BLaER1 (cell line): ENCODE data around the gene PRXL2A.
A peak's percentile ranks its signal among the peaks of the same experiment; 100 is the strongest.

Source experiments
- H3K27ac ChIP-seq: shearing (Covaris generic); formaldehyde crosslinking; 2 replicates; pipeline ENCODE4 v1.8.1; 2022
- H3K27me3 ChIP-seq: shearing (Covaris generic); formaldehyde crosslinking; 2 replicates; pipeline ENCODE4 v1.8.1; 2022
- H3K36me3 ChIP-seq: shearing (Covaris generic); formaldehyde crosslinking; 2 replicates; pipeline ENCODE4 v1.8.1; 2022
- H3K4me1 ChIP-seq: shearing (Covaris generic); formaldehyde crosslinking; 2 replicates; pipeline ENCODE4 v1.8.1; 2022
- H3K4me2 ChIP-seq: shearing (Covaris generic); formaldehyde crosslinking; 2 replicates; pipeline ENCODE4 v1.8.1; 2022
- H3K4me3 ChIP-seq: shearing (Covaris generic); formaldehyde crosslinking; 2 replicates; pipeline ENCODE4 v1.8.1; 2022
- H3K9ac ChIP-seq: shearing (Covaris generic); formaldehyde crosslinking; 2 replicates; pipeline ENCODE4 v1.8.1; 2022
- H3K9me3 ChIP-seq: shearing (Covaris generic); formaldehyde crosslinking; 2 replicates; pipeline ENCODE4 v1.8.1; 2022
- H4K20me1 ChIP-seq: shearing (Covaris generic); formaldehyde crosslinking; 2 replicates; pipeline ENCODE4 v1.8.1; 2022
- Cebpa-rat ChIP-seq: shearing (Covaris generic); IDR thresholded peaks from 2 replicates; pipeline ENCODE4 v1.8.1; 2022

The PRXL2A gene

DNA sequence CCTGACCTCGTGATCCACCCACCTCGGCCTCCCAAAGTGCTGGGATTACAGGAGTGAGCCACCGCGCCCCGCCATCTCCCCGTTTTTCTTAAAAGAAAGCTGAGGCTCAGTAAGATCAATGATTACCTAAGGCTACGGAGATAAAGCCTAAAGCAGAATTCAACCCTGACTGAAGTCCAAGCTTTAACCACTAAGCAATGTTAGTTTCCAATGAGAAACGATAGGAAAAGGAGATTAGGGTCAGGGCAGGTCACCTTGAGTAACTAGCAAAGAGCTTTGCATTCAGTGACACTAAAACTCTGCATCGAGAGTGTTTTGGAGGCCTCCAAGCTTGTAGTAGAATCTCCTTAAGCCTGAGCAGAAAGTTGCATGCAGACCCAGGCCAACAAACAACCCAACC, 17.6 kb upstream of the PRXL2A start:
- no peak overlapping the region for H3K4me3 ChIP-seq
- H3K36me3 ChIP-seq, result no peaks in the 10 kb centered on the region
- H3K27ac ChIP-seq, result no peak overlapping the region
- H3K4me1 ChIP-seq, result peaks cover 10% of the 10 kb centered on the region
- H3K27me3 ChIP-seq, result no peaks in the 10 kb centered on the region
- no peak overlapping the region for H3K9ac ChIP-seq
- H3K4me2 ChIP-seq, result no peak overlapping the region
- no peaks in the 10 kb centered on the region for H4K20me1 ChIP-seq
- TF ChIP-seq Cebpa-rat, result no peak
- no peaks in the 10 kb centered on the region for H3K9me3 ChIP-seq

DNA sequence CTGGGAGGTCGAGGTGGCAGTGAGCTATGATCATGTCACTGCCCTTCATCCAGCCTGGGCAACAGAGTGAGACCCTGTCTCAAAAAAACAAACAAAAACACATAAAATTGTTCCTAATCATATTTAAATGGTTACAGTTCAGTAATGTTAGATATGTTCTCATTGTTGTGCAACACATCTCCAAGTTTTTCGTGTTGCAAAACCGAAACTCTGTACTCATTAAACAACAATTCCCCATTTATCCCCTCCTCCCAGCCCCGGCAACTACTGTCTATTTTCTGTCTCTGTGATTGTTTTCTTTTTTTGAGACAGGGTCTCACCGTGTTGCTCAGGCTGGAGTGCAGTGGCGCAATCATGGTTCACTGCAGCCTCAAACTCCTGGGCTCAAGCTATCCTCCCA, 16.1 kb upstream of the PRXL2A start:
- Histone ChIP-seq H3K9ac (no peak overlapping the region), H3K27me3 (no peaks in the 10 kb centered on the region), H3K36me3 (no peaks in the 10 kb centered on the region), H4K20me1 (no peaks in the 10 kb centered on the region), H3K27ac (no peak overlapping the region), H3K4me1 (peaks cover 10% of the 10 kb centered on the region), H3K9me3 (no peaks in the 10 kb centered on the region), H3K4me3 (no peak overlapping the region), H3K4me2 (no peak overlapping the region)
- TF ChIP-seq Cebpa-rat, result no peak

- Histone ChIP-seq H3K4me3 (no peak overlapping the region), H3K4me2 (no peak overlapping the region), H3K27ac (no peak overlapping the region), H3K9ac (no peak overlapping the region), H3K9me3 (no peaks in the 10 kb centered on the region), H3K27me3 (no peaks in the 10 kb centered on the region), H4K20me1 (no peaks in the 10 kb centered on the region), H3K4me1 (no peaks in the 10 kb centered on the region), H3K36me3 (no peaks in the 10 kb centered on the region)
- no peak for TF ChIP-seq Cebpa-rat
These were observed 13.9 kb upstream of the PRXL2A start for GRCh38 chr10:80394358-80394916.

DNA sequence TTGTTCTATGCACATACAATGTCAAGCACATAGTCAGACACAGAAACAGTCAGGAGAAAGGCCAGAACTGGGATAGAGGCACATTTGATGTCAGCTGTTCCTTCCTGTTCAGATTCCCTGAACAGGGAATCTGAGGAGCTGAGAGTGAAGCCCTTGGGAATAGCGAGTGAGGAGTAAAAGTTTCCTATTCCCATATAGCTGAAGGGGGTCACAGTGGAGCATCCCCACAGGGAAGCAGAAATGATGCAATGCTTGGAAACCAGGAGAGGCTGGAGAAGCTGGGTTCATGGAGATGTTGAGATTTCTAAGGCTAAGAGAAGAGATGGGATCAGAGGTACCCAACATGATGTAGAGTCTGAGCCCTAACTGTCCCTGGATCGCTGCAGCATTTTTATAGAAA, 11.3 kb upstream of the PRXL2A start:
- Histone ChIP-seq H4K20me1 (no peaks in the 10 kb centered on the region), H3K9me3 (no peaks in the 10 kb centered on the region), H3K27me3 (no peaks in the 10 kb centered on the region), H3K36me3 (no peaks in the 10 kb centered on the region), H3K4me3 (no peak overlapping the region), H3K9ac (no peak overlapping the region), H3K4me2 (no peak overlapping the region), H3K4me1 (no peaks in the 10 kb centered on the region), H3K27ac (no peak overlapping the region)
- no peak for TF ChIP-seq Cebpa-rat

- Histone ChIP-seq H3K27ac (no peak overlapping the region), H3K4me3 (no peak overlapping the region), H3K36me3 (no peaks in the 10 kb centered on the region), H4K20me1 (no peaks in the 10 kb centered on the region), H3K9me3 (no peaks in the 10 kb centered on the region), H3K4me2 (no peak overlapping the region), H3K9ac (no peak overlapping the region), H3K27me3 (no peaks in the 10 kb centered on the region), H3K4me1 (no peaks in the 10 kb centered on the region)
- TF ChIP-seq Cebpa-rat, result no peak
These were observed 8.1 kb upstream of the PRXL2A start for GRCh38 chr10:80400136-80400804.

- Histone ChIP-seq H4K20me1 (0 out of 2 replicates have a peak, but pooled peaks cover 6% of the 10 kb centered on the region), H3K4me1 (peaks cover 32% of the 10 kb centered on the region), H3K9me3 (no peaks in the 10 kb centered on the region), H3K4me3 (no peak overlapping the region), H3K4me2 (no peak overlapping the region), H3K27me3 (no peaks in the 10 kb centered on the region), H3K36me3 (no peaks in the 10 kb centered on the region), H3K9ac (no peak overlapping the region), H3K27ac (no peak overlapping the region)
- no peak for TF ChIP-seq Cebpa-rat
These were observed 3.3 kb upstream of the PRXL2A start for GRCh38 chr10:80405035-80405434.

- no peaks in the 10 kb centered on the region for H3K9me3 ChIP-seq
- no peak overlapping the region for H3K9ac ChIP-seq
- H3K4me1 ChIP-seq, result peaks cover 38% of the 10 kb centered on the region
- no peak overlapping the region for H3K4me3 ChIP-seq
- H3K36me3 ChIP-seq, result peaks cover 3% of the 10 kb centered on the region
- peaks cover 12% of the 10 kb centered on the region; the same call in 1 of the 2 replicates for H4K20me1 ChIP-seq
- H3K27ac ChIP-seq, result no peak overlapping the region
- H3K27me3 ChIP-seq, result no peaks in the 10 kb centered on the region
- H3K4me2 ChIP-seq, result no peak overlapping the region
- no peak for TF ChIP-seq Cebpa-rat
These were observed 2.7 kb upstream of the PRXL2A start for GRCh38 chr10:80405626-80406025.

DNA sequence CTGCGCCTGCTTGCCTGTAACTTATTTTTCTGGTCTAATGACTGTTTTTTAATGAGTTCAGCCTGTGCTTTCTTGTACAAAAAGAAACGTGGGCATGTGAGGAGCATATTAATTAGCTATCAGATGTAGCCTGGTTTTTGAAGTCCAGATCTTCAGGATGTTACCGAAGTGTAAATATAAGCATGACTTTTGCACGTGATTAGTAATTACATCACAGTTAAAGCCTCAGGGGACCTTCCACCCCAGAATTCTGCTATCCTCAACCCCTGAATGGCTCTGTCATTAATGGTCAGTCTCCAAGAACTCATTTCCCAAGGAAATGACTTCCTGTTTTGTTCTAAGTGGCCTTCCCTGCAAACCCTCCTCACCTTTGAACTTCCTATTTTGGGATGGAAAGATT, 2.1 kb upstream of the PRXL2A start:
- H3K36me3 ChIP-seq, result peaks cover 9% of the 10 kb centered on the region
- H3K9ac ChIP-seq, result no peak overlapping the region
- H3K9me3 ChIP-seq, result no peaks in the 10 kb centered on the region
- H3K4me2 ChIP-seq, result no peak overlapping the region
- no peak overlapping the region for H3K4me3 ChIP-seq
- peaks cover 43% of the 10 kb centered on the region for H3K4me1 ChIP-seq
- H3K27me3 ChIP-seq, result no peaks in the 10 kb centered on the region
- H3K27ac ChIP-seq, result no peak overlapping the region
- TF ChIP-seq Cebpa-rat, result no peak
- peaks cover 18% of the 10 kb centered on the region; the same call in 1 of the 2 replicates for H4K20me1 ChIP-seq

- H3K9me3 ChIP-seq, result no peaks in the 10 kb centered on the region
- H3K4me1 ChIP-seq, result peaks cover 60% of the 10 kb centered on the region
- TF ChIP-seq Cebpa-rat, result no peak
- peak overlapping the region; percentile 91 for H3K27ac ChIP-seq
- peaks cover 28% of the 10 kb centered on the region; the same call in 1 of the 2 replicates for H4K20me1 ChIP-seq
- H3K4me3 ChIP-seq, result peak overlapping the region; percentile 95
- peak overlapping the region; percentile 91 for H3K9ac ChIP-seq
- peak overlapping the region; percentile 93 for H3K4me2 ChIP-seq
- H3K27me3 ChIP-seq, result no peaks in the 10 kb centered on the region
- H3K36me3 ChIP-seq, result peaks cover 17% of the 10 kb centered on the region
These were observed 524 bp upstream of the PRXL2A start for GRCh38 chr10:80407812-80408241.

DNA sequence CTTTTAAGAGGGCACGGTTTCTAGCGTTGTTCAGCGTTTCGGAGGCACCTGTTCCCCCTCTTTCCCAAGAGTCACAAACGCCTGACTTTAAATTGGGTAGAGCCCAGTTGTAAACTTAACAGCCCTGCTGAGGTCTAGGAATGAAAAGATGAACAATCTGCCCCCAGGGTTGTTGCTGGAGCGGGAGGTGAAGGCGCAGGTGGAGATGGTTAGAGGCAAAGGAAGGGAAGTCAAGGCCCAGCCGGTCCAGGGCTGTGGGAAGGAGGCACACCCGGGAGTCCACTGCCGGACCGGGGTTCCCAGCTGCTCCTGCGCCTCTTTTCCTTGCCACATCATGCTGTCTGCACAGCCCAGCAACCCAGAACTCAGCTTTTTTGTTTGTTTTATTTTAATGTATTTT, 770 bp downstream of the PRXL2A start:
- Histone ChIP-seq H3K4me3 (peak overlapping the region; percentile 95), H3K27me3 (no peaks in the 10 kb centered on the region), H3K4me1 (peaks cover 71% of the 10 kb centered on the region), H3K9ac (peak overlapping the region; percentile 91), H3K27ac (peak overlapping the region; percentile 91), H3K4me2 (peak overlapping the region; percentile 93), H4K20me1 (peaks cover 39% of the 10 kb centered on the region), H3K36me3 (peaks cover 27% of the 10 kb centered on the region), H3K9me3 (no peaks in the 10 kb centered on the region)
- TF ChIP-seq Cebpa-rat, result no peak
